IPS DF 19.7 (cell line): ENCODE results near the gene RPL32.

Experiments used
- DNase-seq: peaks from one replicate; pipeline ENCODE4 v3.0.0-alpha.2; 2013; ENCODE audit warnings: low read depth, low spot score

The RPL32 gene

DNA sequence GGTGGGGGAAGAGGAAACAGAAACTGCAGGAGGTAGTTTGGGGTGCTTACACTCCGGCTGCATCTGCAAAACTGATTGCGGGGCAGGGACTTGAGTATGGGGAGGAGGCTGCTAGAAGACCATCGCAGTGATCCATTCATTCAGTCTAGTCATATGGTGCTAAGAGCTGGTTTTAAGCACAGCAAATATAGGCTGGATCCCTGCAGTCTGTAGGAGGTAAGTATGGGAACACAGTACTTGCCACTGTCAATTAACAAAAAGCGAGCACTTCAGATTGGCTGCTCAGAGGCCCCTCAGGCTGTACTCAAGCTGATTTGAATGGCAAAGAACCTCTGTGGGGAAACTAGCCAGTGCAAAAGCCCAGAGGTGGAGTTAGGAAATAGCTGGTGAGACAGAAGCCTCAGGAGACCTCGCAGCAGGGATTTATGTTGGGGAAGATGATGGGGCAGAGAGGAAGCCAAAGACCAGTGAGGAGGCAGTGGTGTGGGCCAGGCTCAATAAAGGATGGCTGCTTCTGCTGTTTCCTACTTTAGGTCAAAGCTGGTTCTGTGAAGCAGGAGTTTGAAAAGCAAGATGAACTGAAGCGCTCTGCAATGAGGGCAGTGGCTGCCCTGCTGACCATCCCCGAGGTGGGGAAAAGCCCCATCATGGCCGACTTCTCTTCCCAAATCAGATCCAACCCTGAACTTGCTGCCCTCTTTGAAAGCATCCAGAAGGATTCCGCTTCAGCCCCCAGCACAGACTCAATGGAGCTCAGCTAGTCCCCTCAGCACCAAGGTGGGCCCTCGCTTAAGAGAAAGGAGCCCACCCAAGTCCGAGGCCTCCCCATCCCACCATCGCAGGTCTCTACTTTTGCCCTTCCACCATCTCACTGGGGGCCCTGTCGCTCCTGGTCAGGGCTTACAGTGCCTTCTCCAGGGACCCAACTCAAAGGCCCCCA, 7.9 kb downstream of the RPL32 start:
- no peak for DNase-seq

DNA sequence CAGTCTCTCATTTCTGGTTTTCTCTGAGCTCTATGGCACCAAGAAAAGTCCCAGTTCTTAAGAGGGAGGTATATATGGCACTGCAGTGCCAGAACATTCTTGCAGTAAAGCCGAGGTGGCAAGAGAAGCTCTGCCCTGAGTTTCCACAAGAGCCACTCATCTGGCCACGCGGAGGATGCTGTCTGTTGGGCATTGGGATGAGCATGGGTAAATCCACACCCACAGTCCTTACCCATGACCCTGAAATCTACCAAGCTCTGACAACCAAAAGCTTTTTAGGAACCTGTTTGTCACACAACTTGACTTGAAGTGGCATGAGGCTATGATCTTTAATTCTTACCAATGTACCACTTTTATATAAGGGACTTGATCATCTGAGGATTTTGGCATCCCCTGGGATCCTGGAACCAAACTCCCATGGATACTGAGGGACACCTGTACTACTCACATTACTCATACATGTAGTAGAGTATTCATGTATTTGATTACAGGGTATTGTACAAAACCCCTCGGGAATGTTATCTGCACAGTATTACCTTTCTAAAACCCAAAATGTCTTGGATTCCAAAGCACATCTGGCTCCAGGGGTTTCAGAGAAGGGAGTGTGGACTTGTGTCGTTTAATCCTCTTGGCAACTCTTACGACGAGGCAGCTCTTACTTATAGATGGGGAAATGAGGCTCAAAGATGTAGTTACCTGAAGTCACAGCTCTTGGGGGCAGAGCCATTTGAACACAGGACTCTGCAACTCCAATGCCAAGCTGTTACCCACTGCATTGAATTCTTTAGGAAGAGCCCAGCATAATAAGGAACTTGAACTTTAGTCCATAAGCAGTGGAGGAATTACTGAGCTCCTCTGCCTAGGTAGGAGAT, 8.8 kb downstream of the RPL32 start:
- no peak for DNase-seq

DNA sequence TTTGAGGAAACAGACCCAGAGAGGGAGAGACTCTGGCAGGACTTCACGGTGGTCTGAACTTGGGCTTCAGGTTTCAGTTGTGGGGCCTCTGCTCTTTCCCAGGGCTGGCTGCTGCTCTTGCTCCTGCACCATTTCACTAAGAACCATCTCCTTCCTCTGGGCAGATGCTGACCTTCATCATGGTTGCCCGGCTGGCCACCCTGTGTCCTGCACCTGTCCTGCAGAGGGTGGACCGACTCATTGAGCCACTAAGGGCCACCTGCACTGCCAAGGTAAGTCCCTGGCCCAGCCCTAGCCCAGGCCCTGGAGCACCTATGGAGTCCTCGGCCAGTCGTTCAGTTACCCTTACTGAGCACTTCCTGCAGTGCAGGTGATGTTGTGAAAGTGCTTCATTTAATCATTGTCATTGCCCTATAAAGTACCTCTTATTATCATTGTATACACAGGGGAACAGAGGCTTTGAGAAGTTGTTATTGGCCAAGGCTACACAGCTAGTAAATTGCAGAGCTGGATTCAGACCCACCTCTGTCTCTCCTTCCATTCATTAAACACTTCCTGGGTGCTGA, 10.0 kb downstream of the RPL32 start:
- DNase-seq: no peak

DNA sequence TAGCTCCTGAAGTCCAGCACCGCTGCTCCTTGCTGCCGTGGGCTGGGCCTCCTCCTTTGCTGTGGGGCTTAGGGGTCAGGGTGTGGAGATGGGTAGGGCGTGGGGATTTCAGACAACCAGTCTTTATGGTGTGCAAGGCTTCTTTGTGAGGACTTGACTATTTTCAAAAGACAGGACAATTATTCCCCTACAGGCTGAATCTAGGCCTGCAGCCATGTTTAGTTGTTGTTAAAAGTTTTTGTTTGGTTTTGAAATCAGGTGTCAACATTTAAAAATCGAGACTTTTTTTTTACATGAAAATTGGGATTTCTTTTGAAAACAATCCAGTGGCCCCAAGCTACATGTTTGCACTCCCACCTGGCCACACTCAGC, 10.6 kb downstream of the RPL32 start:
- no peak for DNase-seq

DNA sequence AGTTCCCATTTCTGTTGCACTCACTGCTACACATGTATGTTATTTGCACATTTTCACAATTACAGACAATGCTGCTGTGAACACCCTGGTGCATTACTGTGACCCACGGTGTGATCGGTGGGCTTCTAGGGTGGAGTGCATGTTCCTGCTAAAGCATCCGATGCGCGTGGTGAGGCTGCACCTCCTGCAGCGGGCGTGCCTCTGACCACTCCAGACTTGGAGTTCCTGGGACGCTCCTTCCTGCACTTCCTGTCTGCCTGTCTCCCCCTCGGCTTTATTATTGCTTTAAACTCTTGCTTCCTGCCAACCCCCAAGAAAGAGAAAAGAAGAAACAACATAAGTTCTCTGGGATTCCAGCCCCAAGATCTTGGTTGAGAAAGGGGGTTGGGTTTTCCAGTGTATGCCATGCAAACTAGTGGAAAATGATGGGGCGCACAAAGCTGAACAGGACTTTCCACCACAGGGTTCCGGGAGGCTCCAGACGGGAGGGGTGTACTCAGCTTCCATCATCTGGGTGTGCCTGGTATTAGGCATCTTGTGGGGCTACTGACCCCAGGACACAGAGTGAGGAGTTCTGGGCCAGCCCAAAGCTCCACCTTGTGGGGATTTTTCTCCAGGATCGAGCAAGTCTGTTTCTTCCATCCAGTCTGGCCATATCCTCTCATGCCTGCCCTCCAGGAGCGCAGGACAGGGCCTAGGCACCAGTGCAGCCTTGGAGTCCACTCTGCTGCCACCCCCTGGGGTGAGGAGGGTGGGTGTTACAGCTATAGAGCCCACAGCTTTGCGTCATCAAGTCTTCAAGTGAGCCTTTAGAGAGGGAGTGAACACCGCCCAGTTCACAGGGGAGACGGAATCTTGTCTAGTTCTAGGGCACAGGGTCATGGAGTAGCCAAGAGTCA, 11.2 kb downstream of the RPL32 start:
- DNase-seq: no peak

DNA sequence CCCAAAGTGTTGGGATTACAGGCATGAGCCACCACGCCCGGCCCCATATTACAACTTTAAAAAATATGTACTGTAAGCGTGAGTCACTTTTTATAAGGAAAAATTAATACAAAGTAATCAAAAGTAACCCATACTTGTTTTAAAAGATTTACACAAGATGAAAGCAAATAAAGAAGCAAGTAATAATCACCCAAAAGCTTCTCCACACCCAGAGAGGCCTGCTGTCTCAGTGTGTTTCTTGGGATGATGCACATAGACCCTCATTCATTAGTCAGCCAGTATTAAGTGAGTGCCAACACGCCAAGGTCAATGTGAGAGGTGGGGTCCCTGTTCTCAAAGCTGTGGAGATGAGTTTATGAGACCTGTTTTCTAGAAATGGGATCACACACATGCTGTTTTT, 12.0 kb downstream of the RPL32 start:
- no peak for DNase-seq

DNA sequence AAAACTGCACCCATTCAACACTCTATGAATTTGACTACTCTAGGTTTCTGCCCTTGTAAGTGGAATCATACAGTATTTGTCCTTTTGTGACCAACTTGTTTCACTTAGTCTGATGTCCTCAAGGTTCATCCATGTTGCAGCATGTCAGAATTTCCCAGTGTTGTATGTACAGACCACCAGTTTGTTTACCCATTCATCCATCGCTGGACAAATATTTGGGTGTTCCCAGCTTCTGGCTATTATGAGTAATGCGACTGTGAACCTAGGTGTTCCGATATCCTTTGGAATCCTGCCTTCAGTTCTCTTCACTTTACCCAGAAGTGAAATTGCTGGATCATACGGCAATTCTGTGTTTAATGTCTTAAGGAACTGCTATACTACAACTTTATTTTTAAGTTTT, 12.6 kb downstream of the RPL32 start:
- no peak for DNase-seq

DNA sequence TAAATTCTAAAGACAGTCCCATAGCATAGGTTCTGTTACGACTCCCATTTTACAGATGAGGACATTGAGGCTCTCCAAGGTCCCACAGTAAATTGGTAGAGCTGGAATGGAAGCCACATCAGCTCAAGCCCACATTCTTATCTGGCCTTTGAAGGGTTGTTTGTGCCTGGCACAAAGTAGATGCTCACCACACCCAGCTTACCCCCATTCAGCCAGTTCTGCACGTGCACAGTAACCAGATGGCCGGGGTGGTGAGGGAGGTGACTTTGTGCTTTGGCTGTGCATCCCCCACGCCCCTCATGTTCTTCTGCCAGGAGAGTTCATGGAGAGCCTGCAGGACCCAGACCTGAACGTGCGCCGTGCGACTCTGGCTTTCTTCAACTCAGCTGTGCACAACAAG, 16.2 kb downstream of the RPL32 start:
- DNase-seq: no peak

DNA sequence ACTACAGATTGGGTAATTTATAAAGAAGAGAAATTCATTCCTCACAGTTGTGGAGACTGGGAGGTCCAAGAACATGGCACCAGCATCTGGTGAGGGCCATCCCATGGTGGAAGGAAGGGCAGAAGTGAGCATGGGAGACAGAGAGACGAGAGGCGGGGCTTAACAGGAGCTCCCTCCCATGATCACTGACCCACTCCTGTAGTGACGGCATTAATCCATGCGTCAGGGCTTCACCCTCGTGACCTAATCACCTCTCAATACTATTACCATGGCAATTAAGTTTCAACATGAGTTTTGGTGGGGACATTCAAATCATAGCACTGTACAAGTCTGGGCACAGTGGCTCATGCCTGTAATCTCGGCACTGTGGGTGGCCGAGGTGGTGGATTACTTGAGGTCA, 17.1 kb downstream of the RPL32 start:
- no peak for DNase-seq

DNA sequence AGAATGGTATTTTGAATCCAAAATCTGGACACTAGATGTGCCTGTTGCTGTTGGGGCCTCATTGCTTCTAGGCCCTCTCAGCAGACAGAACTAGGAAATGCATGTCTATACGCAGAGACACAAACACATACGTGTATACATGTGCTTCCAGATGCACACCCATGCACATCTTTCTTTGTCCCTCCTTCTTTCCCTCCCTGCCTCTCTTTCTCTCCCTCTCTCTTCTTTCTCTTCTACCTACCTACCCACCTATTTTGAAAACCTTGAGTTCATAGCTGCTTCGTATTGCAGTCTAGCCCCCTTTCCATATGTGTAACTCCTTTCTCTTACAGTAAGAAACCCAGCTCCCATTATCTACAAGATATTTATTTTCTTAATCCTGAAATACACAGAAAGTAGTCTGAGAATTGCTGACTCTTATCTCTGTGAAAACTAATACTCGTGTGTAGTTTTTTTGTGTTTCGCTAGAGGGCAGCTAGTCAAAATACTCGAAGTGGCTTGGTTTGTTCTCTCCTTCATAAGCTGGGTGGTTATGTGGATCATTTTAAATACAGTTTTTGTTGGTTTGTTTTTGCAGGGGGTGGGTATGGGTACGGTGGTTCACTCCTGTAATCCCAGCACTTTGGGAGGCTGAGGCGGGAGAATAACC, 18.5 kb downstream of the RPL32 start:
- no peak for DNase-seq

DNA sequence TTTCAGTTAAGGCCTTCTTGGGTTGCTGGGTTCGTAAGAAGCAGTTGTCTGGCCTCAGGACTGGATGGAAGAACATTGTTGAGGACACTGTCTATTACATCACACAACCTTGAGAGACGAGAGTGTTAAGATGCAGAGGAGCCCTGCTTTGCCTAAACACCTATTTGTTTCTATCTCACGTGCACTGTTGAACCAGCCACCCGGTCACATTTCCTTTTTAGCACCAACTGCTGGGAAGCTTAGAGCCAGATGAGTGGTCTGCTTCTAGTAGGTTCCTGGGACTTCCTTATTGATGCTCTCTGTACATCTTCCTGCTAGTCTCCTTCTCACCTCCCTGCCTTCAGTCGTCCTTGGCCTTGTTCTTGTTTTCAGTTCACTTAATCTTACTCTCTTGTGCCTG, 22.6 kb downstream of the RPL32 start:
- DNase-seq: no peak

DNA sequence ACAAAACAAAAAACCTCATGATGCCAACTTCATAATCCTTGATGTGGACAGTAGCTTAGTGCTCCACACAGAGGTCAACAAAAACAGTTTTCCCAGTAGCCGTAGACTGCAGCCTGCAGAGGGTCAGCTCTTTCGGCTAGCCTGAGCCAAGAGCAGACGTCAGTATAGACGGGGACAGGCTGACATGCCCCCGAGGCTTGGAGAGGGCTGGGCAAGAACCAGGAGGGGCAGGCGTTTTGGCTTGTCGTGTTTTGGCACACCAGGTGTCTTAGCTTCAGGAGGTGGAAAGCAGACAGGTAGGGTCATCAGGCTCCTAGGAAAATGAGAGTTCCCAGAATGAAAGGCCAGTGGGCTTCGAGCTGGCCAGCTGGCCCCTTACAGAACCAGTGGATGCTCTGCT, 23.1 kb downstream of the RPL32 start:
- DNase-seq: no peak

DNA sequence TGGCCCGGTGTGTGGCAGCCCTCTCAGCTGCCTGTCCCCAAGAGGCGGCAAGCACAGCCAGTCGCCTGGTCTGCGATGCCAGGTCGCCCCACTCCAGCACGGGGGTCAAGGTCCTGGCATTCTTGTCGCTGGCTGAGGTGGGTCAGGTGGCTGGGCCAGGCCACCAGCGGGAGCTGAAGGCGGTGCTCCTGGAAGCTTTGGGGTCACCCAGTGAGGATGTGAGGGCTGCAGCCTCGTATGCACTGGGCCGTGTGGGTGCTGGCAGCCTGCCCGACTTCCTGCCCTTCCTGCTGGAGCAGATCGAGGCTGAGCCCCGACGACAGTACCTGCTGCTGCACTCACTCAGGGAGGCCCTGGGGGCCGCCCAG, 24.0 kb downstream of the RPL32 start:
- no peak for DNase-seq

DNA sequence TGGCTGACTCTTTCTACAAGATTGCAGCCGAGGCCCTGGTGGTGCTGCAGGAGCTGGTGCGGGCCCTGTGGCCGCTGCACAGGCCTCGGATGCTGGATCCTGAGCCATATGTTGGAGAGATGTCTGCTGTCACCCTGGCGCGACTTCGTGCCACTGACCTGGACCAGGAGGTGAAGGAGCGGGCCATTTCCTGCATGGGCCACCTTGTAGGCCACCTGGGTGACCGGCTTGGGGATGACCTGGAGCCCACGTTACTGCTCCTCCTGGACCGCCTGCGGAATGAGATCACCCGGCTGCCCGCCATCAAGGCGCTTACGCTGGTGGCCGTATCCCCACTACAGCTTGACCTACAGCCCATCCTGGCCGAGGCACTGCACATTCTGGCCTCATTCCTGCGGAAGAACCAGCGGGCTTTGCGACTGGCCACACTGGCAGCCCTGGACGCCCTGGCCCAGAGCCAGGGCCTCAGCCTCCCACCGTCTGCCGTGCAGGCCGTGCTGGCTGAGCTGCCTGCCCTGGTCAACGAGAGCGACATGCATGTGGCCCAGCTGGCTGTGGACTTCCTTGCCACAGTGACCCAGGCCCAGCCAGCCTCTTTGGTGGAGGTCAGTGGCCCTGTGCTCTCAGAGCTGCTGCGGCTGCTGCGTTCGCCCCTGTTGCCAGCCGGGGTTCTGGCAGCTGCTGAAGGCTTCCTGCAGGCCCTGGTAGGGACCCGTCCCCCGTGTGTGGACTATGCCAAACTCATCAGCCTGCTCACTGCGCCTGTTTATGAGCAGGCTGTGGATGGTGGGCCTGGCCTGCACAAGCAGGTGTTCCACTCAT, 24.6 kb downstream of the RPL32 start:
- no peak for DNase-seq

DNA sequence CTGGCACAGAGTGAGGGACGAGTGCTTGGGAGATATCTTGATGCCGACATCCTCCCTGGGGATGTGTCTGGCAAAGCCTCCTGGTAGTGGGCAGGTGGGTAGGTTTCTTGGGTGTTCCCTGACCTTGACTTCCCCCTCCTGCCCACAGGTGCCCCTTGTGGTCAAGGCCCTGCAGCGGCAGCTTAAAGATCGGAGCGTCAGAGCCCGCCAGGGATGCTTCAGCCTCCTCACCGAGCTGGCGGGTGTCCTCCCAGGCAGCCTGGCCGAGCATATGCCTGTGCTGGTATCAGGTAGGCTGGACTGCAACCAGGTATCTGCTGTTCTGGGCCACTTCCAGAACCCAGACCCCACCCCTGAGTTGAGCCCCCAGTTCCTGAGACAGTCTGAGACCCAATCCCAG, 25.6 kb downstream of the RPL32 start:
- no peak for DNase-seq

DNA sequence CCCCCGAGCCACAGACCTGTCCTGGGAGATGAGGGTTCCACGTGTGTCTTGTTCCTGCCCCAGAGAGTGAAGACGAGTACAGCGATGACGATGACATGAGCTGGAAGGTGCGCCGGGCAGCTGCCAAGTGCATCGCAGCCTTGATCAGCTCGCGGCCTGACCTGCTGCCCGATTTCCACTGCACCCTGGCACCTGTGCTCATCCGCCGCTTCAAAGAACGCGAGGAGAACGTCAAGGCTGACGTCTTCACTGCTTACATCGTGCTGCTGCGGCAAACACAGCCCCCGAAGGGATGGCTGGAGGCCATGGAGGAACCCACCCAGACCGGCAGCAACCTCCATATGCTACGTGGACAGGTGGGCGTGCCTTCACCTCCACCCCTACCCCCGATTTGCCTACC, 26.3 kb downstream of the RPL32 start:
- DNase-seq: no peak

DNA sequence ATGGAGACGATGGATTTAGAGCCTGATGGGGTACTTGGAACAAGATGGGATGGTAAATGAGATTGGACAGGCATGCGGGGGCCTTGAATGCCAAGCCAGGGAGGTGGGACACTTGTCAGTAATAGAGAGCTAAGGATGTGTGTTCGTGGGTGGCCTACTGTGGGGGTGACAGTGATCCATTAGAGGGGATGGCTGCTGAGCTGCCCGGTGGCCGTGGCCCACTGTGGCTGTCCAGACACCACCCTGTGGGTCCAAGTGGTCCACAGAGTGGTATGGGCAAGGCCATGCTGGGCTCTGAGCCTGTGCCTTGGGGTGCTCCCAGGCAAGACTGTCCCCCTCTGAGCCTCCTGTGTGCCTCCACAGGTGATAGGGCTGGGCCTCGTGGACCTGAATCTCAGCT, 27.4 kb downstream of the RPL32 start:
- DNase-seq: no peak

DNA sequence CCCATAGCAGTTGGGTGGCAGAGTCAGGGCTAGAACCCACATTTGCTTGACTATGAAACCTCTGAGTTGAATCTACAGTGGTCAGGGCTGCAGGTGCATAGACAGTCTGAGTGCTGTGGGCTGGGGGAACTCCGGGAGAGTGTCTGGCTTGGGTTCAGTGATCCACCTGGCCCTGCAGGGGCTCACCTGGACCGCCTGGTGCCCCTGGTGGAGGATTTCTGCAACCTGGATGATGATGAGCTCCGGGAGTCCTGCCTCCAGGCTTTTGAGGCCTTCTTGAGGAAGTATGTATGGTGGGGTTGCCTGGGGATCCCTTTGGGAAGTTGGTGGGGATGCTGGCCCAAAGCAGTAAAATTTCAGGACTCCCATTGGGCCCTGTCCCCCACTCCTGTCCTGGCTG, 28.6 kb downstream of the RPL32 start:
- no peak for DNase-seq

DNA sequence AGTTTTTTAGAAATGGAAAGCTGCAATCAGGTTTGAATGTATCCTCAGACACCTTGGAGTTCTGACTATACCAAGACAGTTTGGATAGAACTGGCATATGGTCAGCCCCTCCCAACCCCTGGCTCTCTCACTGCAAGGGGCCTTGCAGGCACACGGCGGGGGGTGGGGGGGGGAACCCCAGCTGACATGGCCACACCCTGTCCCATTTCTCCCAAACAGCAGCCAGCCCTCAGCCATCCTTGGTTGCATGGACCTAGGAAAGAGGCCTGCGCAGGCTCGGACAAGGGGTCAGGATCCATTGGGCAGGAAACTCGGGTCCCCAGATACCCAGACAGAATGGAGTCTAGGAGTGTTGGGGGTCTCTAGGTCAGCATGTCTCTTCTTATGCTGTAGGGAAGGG, 30.4 kb downstream of the RPL32 start:
- DNase-seq: no peak
